ENCODE measurements around the gene GNAI1.

Gene GNAI1

GRCh38 chr7:80257756-80258155, 123.1 kb downstream of the GNAI1 start:
- no peak for DNase-seq

DNA sequence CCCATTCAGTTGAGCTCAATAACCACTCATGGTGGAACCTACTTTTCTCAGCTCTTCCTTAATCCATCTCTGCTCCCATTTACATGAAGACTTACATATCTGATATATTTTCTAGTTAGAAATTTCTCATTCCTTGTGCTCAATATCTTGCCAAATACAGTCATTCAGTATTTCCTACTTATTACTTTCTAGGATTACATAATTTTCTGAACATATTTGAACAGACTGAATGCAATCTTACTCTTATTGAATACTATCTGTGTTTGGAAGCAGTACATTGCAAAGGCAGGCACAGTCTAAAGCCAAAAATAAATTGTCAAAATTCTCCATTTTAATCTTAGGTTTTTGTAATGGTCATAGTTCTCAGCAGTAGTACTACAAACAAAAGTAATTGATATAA, 126.0 kb downstream of the GNAI1 start:
- no peak for DNase-seq

DNA sequence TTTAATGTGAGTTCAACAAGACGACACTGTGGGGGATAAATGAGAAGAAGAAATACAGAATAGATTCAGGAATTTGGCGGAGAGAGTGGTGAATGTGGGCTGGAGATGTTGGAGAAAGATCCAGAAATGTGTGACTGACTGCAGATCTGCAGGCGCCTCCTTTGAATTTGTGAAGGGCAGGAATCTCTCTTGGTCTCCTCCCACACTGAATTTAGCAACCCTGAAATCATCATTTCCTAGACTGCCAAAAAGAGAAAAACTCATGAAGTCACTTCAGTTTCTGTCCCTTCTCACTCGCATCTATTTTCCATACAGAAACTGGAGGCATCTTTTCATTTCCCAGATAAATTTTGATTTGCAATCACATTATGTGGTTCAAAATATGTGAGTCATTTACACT, 128.7 kb downstream of the GNAI1 start:
- DNase-seq = no peak

DNA sequence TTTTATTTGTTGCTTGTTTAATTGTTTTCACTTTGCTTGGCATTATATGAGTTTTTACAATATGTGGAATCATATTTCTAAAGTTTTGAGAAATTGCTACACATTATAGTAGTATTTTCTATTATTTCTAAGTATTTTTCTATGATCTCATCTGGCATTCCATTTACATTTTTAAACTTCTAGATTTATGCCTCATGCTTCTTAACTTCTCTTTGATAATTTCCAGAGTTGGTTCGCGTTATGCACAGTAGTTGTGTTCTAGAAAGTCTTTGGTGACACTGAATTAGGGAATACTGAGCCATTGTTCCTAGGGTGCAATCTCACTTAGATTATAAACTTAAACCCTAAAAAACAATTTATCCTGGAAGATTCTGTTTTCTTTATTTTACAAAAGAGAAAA, 129.2 kb downstream of the GNAI1 start:
- DNase-seq = no peak

- no peak for DNase-seq
Measured at GRCh38 chr7:80264769-80265495, 130.3 kb downstream of the GNAI1 start.

DNA sequence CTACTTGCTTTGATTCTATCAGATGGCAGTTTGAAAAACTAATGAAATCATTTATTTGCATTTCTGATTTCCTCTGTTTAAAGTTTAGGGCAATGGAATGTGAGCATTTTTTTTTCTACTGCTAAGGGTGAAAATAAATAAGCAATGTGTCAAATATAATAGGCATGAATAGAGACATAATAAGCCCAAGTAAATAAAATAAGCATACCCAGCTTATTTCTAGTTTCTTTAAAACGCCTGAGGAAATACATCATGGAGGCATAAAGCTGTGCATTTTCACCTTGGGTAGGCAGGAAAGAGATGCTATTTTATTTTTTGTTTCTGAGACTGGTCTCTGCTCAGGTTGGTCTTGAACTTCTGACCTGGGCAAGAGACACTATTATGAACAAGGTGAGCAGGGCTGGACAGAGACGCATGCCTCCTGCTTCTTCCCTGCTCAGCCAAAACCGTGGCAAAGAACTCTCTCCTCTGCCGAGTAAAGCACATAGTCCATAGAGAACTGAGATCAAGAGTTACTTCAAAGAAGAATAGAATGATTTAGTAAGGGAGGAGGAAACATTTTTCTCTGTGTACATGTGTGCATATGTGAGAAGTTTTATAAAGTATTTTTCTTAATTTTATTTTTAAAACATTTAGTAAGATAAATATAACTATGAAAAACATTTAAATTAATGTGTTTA, 138.1 kb downstream of the GNAI1 start:
- DNase-seq = no peak

DNA sequence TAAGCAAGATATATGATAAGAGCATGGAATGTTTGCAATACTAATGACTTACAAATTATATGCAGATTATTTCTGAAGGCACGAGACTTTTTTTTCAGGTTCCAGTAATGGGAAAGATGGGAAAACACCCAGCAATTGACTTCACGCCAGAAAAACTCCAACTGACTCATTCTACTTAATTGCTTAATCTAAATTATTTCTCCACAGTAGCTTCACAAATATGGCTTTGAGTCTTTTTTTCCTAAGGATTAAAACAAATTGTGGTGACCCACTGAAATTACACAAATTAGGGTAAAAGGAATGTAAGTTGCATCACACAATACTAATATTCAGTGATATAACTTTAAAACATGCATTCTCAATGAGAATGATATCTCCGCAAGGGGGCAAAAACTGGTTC, 138.7 kb downstream of the GNAI1 start:
- DNase-seq = no peak

GRCh38 chr7:80275192-80275605, 140.6 kb downstream of the GNAI1 start:
- no peak for DNase-seq

Data from hippocampal formation (tissue), 2 donors.